HEK293 (cell line): ENCODE data around the gene NRP1.

Experiments
- CTCF ChIA-PET: fragments of 350-600 bp; formaldehyde crosslinking; extraction: SDS; loops from one replicate; lab custom pipeline; 2021; ENCODE audit warnings: antibody characterized with exemption; lab: Yijun Ruan, JAX
- POLR2A ChIA-PET: fragments of 300-600 bp; formaldehyde crosslinking; extraction: SDS; loops from one replicate; lab custom pipeline; 2020; ENCODE audit warnings: antibody characterized with exemption, inconsistent platforms; lab: Yijun Ruan, JAX
- H3K27ac ChIP-seq: fragments of 200-500 bp; sonication (Bioruptor generic); 2 replicates; pipeline ENCODE4 v1.5.1; 2014; ENCODE audit warnings: low read depth, low read length, control low read depth, inconsistent platforms; ENCODE audit errors: extremely low read depth
- H3K36me3 ChIP-seq, 2 experiments: fragments of 200-500 bp in 1 of 2; sonication (Bioruptor generic) in 1 of 2; 1 replicate in 1 of 2; 2 replicates in 1 of 2; pipeline ENCODE4 v1.5.1; 2014 to 2017; ENCODE audit warnings: inconsistent platforms in 2 of 2, low read length in 2 of 2; ENCODE audit not compliant: control insufficient read depth in 2 of 2, insufficient read depth in 1 of 2
- H3K4me1 ChIP-seq: fragments of 200-500 bp; sonication (Bioruptor generic); 2 replicates; pipeline ENCODE4 v1.5.1; 2014; ENCODE audit warnings: mild to moderate bottlenecking, low read length, inconsistent platforms; ENCODE audit not compliant: control insufficient read depth, insufficient read depth
- H3K4me3 ChIP-seq: 2 replicates; pipeline ENCODE4 v1.5.1; 2011; ENCODE audit warnings: low read depth, mild to moderate bottlenecking, control low read depth, low read length, moderate library complexity
- H3K9me3 ChIP-seq: fragments of 200-500 bp; sonication (Bioruptor generic); 2 replicates; pipeline ENCODE4 v1.5.1; 2014; ENCODE audit warnings: low read depth, low read length, inconsistent platforms; ENCODE audit not compliant: control insufficient read depth, insufficient read depth
- BCL6B ChIP-seq: fragments of 450-650 bp; formaldehyde crosslinking; IDR thresholded peaks from 2 replicates; pipeline ENCODE4 v1.5.1; 2017; ENCODE audit warnings: missing biosample characterization, missing genetic modification characterization
- HOXD13 ChIP-seq: sonication (generic); formaldehyde crosslinking; IDR thresholded peaks from 2 replicates; pipeline ENCODE4 v1.8.0; 2022; ENCODE audit warnings: missing genetic modification reagents, borderline replicate concordance
- INSM2 ChIP-seq: fragments of 450-650 bp; formaldehyde crosslinking; IDR thresholded peaks from 2 replicates; pipeline ENCODE4 v1.5.1; 2016; ENCODE audit warnings: missing biosample characterization, missing genetic modification characterization
- KLF10 ChIP-seq: fragments of 450-650 bp; IDR thresholded peaks from 2 replicates; pipeline ENCODE4 v1.5.1; 2018; ENCODE audit warnings: missing biosample characterization, mild to moderate bottlenecking, missing genetic modification characterization
- ZBTB6 ChIP-seq: fragments of 450-650 bp; formaldehyde crosslinking; IDR thresholded peaks from 2 replicates; pipeline ENCODE4 v1.5.1; 2017; ENCODE audit warnings: missing biosample characterization, missing genetic modification characterization
- ZBTB8A ChIP-seq: fragments of 450-650 bp; formaldehyde crosslinking; IDR thresholded peaks from 2 replicates; pipeline ENCODE4 v1.5.1; 2016; ENCODE audit warnings: missing biosample characterization, missing genetic modification characterization
- ZFP3 ChIP-seq: fragments of 450-650 bp; formaldehyde crosslinking; IDR thresholded peaks from 2 replicates; pipeline ENCODE4 v1.5.1; 2016; ENCODE audit warnings: low read depth, missing biosample characterization, missing genetic modification characterization
- ZFP69B ChIP-seq: fragments of 450-650 bp; formaldehyde crosslinking; IDR thresholded peaks from 2 replicates; pipeline ENCODE4 v1.5.1; 2016; ENCODE audit warnings: missing biosample characterization, missing genetic modification characterization
- ZNF121 ChIP-seq: fragments of 450-650 bp; formaldehyde crosslinking; IDR thresholded peaks from 2 replicates; pipeline ENCODE4 v1.5.1; 2016; ENCODE audit warnings: missing biosample characterization, missing genetic modification characterization
- ZNF133 ChIP-seq: fragments of 450-650 bp; formaldehyde crosslinking; IDR thresholded peaks from 2 replicates; pipeline ENCODE4 v1.5.1; 2016; ENCODE audit warnings: missing biosample characterization, missing genetic modification characterization
- ZNF140 ChIP-seq: fragments of 450-650 bp; formaldehyde crosslinking; IDR thresholded peaks from 2 replicates; pipeline ENCODE4 v1.5.1; 2016; ENCODE audit warnings: missing biosample characterization, missing genetic modification characterization
- ZNF16 ChIP-seq: fragments of 450-650 bp; formaldehyde crosslinking; IDR thresholded peaks from 2 replicates; pipeline ENCODE4 v1.5.1; 2016; ENCODE audit warnings: low read depth, missing biosample characterization, missing genetic modification characterization
- ZNF266 ChIP-seq: fragments of 450-650 bp; formaldehyde crosslinking; IDR thresholded peaks from 2 replicates; pipeline ENCODE4 v1.5.1; 2016; ENCODE audit warnings: missing biosample characterization, missing genetic modification characterization, low read depth
- ZNF302 ChIP-seq: fragments of 450-650 bp; formaldehyde crosslinking; IDR thresholded peaks from 2 replicates; pipeline ENCODE4 v1.5.1; 2016; ENCODE audit warnings: missing biosample characterization, missing genetic modification characterization, low read depth
- ZNF350 ChIP-seq: fragments of 450-650 bp; formaldehyde crosslinking; IDR thresholded peaks from 2 replicates; pipeline ENCODE4 v1.5.0; 2017; ENCODE audit warnings: missing biosample characterization, mild to moderate bottlenecking, missing genetic modification characterization
- ZNF366 ChIP-seq: fragments of 450-650 bp; formaldehyde crosslinking; conservative IDR thresholded peaks from 2 replicates; pipeline ENCODE4 v1.5.1; 2016; ENCODE audit warnings: missing biosample characterization, missing genetic modification characterization
- ZNF404 ChIP-seq: fragments of 450-650 bp; formaldehyde crosslinking; IDR thresholded peaks from 2 replicates; pipeline ENCODE4 v1.5.1; 2017; ENCODE audit warnings: missing biosample characterization, missing genetic modification characterization
- ZNF580 ChIP-seq: fragments of 450-650 bp; formaldehyde crosslinking; IDR thresholded peaks from 2 replicates; pipeline ENCODE4 v1.5.1; 2016; ENCODE audit warnings: missing biosample characterization, missing genetic modification characterization
- ZNF629 ChIP-seq: fragments of 450-650 bp; formaldehyde crosslinking; IDR thresholded peaks from 2 replicates; pipeline ENCODE4 v1.5.1; 2017; ENCODE audit warnings: missing biosample characterization, missing genetic modification characterization
- ZNF660 ChIP-seq: fragments of 450-650 bp; IDR thresholded peaks from 2 replicates; pipeline ENCODE4 v1.5.1; 2018; ENCODE audit warnings: missing biosample characterization, mild to moderate bottlenecking, missing genetic modification characterization
- ZNF707 ChIP-seq: fragments of 450-650 bp; formaldehyde crosslinking; IDR thresholded peaks from 2 replicates; pipeline ENCODE4 v1.5.1; 2016; ENCODE audit warnings: missing biosample characterization, missing genetic modification characterization

NRP1 gene

GRCh38 chr10:33233221-33233620 lies 101.2 kb downstream of the NRP1 start:
- no peak for TF ChIP-seq ZNF302 (tag by site-specific recombination)
- TF ChIP-seq, all 188 proteins: peak for 0
- Histone ChIP-seq H3K36me3 (peaks cover 0 to 8% of the 10 kb centered on the region in 2 experiments; a peak in 2 of 3 replicates), H3K27ac (no peak overlapping the region), H3K9me3 (no peaks in the 10 kb centered on the region), H3K4me3 (no peak overlapping the region), H3K4me1 (no peaks in the 10 kb centered on the region; the same call in 1 of the 2 replicates)
- ChIA-PET CTCF (no interaction called here), POLR2A (no interaction called here)

- H3K27ac ChIP-seq: no peak overlapping the region
- no peak for TF ChIP-seq KLF10
- TF ChIP-seq ZFP3 (tag by site-specific recombination): no peak
- TF ChIP-seq INSM2 (tag by site-specific recombination): no peak
- no peak for TF ChIP-seq ZNF629 (tag by site-specific recombination)
- peak; percentile 70 for TF ChIP-seq ZNF140 (tag by site-specific recombination)
- no peak for TF ChIP-seq ZNF404 (tag by site-specific recombination)
- no peak for TF ChIP-seq ZNF133 (tag by site-specific recombination)
- TF ChIP-seq, all 188 proteins: peak for 1
- Histone ChIP-seq H3K4me1 (no peaks in the 10 kb centered on the region; the same call in 1 of the 2 replicates), H3K4me3 (no peak overlapping the region), H3K36me3 (peaks cover 0 to 7% of the 10 kb centered on the region in 2 experiments; a peak in 2 of 3 replicates), H3K9me3 (no peaks in the 10 kb centered on the region)
- CTCF ChIA-PET: no interaction called here
- POLR2A ChIA-PET: no interaction called here
Measured at GRCh38 chr10:33231621-33232350, 102.7 kb downstream of the NRP1 start.

GRCh38 chr10:33229949-33230267 lies 104.6 kb downstream of the NRP1 start:
- H3K4me3 ChIP-seq: no peak overlapping the region
- H3K9me3 ChIP-seq: no peaks in the 10 kb centered on the region
- ChIA-PET CTCF (no interaction called here), POLR2A (no interaction called here)
- H3K4me1 ChIP-seq: no peaks in the 10 kb centered on the region; the same call in 1 of the 2 replicates
- H3K36me3 ChIP-seq: peaks cover 6 to 25% of the 10 kb centered on the region in 2 experiments
- no peak overlapping the region for H3K27ac ChIP-seq
- TF ChIP-seq ZNF707 (no peak), ZFP69B (tag by site-specific recombination) (no peak), ZNF660 (tag by site-specific recombination) (no peak), ZNF580 (tag by site-specific recombination) (no peak), ZNF16 (tag by site-specific recombination) (no peak), ZBTB6 (no peak), ZBTB8A (no peak), ZNF366 (no peak), ZNF350 (tag by site-specific recombination) (no peak), BCL6B (no peak), HOXD13 (CRISPR knock-in tag) (no peak), ZNF629 (tag by site-specific recombination) (no peak), ZNF266 (no peak), ZNF121 (no peak)
